Ascending aorta (tissue), 2 donors: ENCODE measurements around the gene PAF1. TPM values are rescaled to one million over a fixed set of nuclear protein-coding genes. Genes with fewer than 3 reads are reported as not detected.
A peak's percentile ranks its signal among the peaks of the same experiment; 100 is the strongest.

Experiments used
- DNase-seq, 2 donors: peaks; one replicate each; pipeline ENCODE4 v3.0.0-alpha.2; 2019; ENCODE audit warnings: low spot score in 2 of 2
- H3K27ac ChIP-seq, 2 donors: fragments of 200-600 bp; sonication (generic); one replicate each; pipeline ENCODE4 v1.5.1; 2016 to 2017; ENCODE audit warnings: mild to moderate bottlenecking in 1 of 2
- H3K27me3 ChIP-seq: fragments of 200-600 bp; sonication (generic); one replicate; pipeline ENCODE4 v1.5.1; 2017
- H3K36me3 ChIP-seq, 2 donors: fragments of 200-600 bp; sonication (generic); one replicate each; pipeline ENCODE4 v1.5.1; 2016
- H3K4me1 ChIP-seq, 2 donors: fragments of 200-600 bp; sonication (generic); one replicate each; pipeline ENCODE4 v1.5.1; 2016 to 2017; ENCODE audit warnings: mild to moderate bottlenecking in 1 of 2
- H3K4me3 ChIP-seq, 2 donors: fragments of 200-600 bp; sonication (generic); one replicate each; pipeline ENCODE4 v1.5.1; 2016 to 2017; ENCODE audit warnings: mild to moderate bottlenecking in 1 of 2
- H3K9me3 ChIP-seq, 2 donors: fragments of 200-600 bp; sonication (generic); one replicate each; pipeline ENCODE4 v1.5.1; 2016
- intact Hi-C: fragments of 100-400 bp; cut with DNase I; formaldehyde crosslinking; loops from one replicate; pipeline ENCODE4 v1.15.1; 2023
- total RNA-seq: library from RNA; depleted of rRNA; stranded (reverse); fragments of >200 nt; gene quantifications from one replicate; pipeline ENCODE4 v1.1.0, GENCODE V29; 2016
- TF ChIP-seq, protein P1 (sequence below), 3 experiments: fragments of 200-600 bp in 2 of 3; fragments of 450-650 bp in 1 of 3; sonication (generic) in 2 of 3; IDR thresholded peaks; one replicate each; pipeline ENCODE4 v1.5.1; 2016 to 2019; ENCODE audit warnings: antibody characterized with exemption in 3 of 3, mild to moderate bottlenecking in 1 of 3, moderate library complexity in 1 of 3

PAF1 gene
- total RNA-seq, 1 donor from 2014 or later = 12.7 TPM

DNA sequence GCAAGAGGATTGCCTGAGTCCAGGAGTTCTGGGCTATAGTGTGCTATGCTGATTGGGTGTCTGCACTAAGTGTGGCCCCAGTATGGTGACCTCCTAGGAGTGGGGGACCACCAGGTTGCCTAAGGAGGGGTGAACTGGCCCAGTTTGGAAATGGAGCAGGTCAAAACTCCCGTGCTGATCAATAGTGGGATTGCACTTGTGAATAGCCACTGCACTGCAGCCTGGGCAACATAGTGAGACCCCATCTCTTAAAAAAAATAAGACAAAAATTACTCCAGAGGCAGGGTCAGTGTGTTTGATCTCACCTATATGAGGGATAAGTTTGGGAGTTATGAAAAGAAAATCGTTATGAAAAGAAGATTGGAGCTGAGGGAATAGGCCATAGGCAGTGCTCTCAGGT, 21.7 kb downstream of the PAF1 start:
- H3K4me3 ChIP-seq = no peak overlapping the region
- intact Hi-C loops = no loop called here
- no peak for DNase-seq
- no peaks in the 10 kb centered on the region for H3K9me3 ChIP-seq
- peaks cover 22 to 51% of the 10 kb centered on the region in 2 donors for H3K36me3 ChIP-seq
- H3K27me3 ChIP-seq = no peaks in the 10 kb centered on the region
- peaks cover 15 to 21% of the 10 kb centered on the region in 2 donors for H3K4me1 ChIP-seq
- H3K27ac ChIP-seq = no peak overlapping the region
- TF ChIP-seq, protein P1, sequence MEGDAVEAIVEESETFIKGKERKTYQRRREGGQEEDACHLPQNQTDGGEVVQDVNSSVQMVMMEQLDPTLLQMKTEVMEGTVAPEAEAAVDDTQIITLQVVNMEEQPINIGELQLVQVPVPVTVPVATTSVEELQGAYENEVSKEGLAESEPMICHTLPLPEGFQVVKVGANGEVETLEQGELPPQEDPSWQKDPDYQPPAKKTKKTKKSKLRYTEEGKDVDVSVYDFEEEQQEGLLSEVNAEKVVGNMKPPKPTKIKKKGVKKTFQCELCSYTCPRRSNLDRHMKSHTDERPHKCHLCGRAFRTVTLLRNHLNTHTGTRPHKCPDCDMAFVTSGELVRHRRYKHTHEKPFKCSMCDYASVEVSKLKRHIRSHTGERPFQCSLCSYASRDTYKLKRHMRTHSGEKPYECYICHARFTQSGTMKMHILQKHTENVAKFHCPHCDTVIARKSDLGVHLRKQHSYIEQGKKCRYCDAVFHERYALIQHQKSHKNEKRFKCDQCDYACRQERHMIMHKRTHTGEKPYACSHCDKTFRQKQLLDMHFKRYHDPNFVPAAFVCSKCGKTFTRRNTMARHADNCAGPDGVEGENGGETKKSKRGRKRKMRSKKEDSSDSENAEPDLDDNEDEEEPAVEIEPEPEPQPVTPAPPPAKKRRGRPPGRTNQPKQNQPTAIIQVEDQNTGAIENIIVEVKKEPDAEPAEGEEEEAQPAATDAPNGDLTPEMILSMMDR (IDR thresholded peaks at IDR 0.05) = no peak

DNA sequence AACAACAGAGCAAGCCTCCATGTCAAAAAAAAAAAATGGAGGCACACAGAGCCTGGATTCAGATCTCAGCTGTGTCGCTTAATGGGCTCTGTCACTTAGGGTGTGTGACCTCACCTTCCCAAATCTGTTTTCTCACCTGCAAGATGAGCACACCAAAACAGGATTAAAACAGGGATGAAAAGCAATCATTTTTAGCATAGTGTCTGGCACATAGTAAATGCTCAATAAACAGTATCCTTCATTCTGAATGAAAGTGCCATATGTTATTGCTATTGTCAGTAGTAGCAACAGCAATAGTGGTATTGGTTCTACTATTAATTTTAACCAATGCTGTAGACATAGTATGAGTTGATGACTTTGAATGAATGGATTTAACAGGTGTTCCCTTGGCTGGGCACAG, 25.4 kb downstream of the PAF1 start:
- Histone ChIP-seq H3K27me3 (no peaks in the 10 kb centered on the region), H3K27ac (peak overlapping the region in 1 of 2 donors; percentile 8), H3K4me3 (no peak overlapping the region), H3K4me1 (no peaks in the 10 kb centered on the region), H3K36me3 (peaks cover 46 to 69% of the 10 kb centered on the region in 2 donors), H3K9me3 (no peaks in the 10 kb centered on the region)
- TF ChIP-seq, protein P1 (IDR thresholded peaks at IDR 0.05) = no peak
- intact Hi-C loops = no loop called here
- no peak for DNase-seq

DNA sequence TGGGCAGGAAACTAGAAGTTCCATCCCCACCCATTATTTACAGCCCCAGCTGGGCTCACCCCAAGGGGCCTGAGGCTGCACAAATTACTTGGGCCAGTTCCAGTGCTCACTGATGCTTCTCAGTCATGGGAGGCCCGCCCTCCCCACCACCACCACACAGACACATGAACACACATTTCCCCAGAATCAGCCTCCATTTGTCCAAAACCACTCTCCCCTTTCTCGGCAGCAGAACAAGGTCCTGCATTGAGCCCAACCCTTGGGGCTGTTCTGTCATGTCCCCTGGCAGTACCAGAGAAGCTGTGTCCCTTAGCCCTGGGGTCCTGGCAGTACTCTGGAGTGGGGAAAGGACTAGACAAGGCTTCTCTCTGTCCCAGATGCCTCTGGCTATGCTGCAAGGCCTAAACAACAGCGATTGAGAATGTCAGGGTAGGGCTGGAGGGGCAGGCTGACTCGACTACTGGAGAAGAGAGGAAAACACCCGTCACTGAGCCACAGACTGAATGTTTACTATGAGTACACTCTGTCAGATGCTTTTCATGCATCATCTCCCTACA, 26.9 kb downstream of the PAF1 start:
- no peaks in the 10 kb centered on the region for H3K4me1 ChIP-seq
- no peaks in the 10 kb centered on the region for H3K9me3 ChIP-seq
- TF ChIP-seq, protein P1 (IDR thresholded peaks at IDR 0.05) = no peak
- no peak overlapping the region for H3K4me3 ChIP-seq
- no peaks in the 10 kb centered on the region for H3K27me3 ChIP-seq
- DNase-seq = no peak
- intact Hi-C loops = no loop called here
- peaks cover 48 to 69% of the 10 kb centered on the region in 2 donors for H3K36me3 ChIP-seq
- peak overlapping the region; percentile 30 to 57 for H3K27ac ChIP-seq

DNA sequence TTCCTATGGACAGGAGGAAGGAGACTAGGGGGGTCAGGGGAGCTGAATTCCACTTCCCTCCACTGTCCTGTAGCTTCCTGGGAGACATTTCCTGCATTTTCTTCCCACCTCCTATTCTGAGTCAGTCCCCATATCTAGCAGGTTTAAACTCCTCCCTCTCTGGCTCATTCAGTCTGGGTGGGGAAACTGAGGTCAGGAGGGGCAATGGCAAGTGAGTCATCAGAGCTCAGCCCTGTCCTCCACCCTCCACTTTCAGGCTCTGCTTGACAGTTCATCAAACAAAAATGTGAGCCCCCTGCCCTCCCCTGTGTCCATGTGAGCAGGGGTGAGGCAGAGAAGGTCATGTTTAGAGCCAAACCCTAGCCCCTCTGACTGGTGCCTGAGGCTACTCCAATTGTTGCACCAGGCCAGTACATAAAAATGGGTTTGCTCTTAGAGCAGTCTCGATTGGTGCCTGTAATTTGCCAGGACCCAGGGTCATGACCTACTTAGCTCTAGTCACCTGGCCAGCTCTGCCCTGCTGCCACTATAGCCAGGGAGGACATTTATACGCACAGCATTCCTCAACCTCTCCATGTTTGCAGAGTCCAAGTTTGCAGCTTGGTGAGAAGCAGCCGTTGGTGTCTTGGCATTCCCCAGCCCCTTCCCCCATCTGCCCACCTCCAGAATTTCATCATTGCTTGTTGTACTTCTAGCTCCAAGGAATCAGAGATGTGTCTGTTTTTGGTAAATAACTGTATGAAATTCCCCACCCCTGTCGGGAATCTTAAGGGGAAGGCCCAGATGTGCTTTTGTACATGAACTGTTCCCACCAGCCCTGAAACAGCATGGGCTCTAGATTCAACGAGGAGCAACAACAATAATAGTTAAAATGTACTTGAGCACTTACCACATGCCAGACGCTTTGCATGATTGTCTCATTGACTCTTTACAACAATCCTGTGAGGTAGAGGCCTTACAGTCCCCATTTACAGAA, 27.9 kb downstream of the PAF1 start:
- H3K27me3 ChIP-seq = no peaks in the 10 kb centered on the region
- H3K4me1 ChIP-seq = no peaks in the 10 kb centered on the region
- H3K36me3 ChIP-seq = peaks cover 58 to 69% of the 10 kb centered on the region in 2 donors
- TF ChIP-seq, protein P1 (IDR thresholded peaks at IDR 0.05) = no peak
- no peaks in the 10 kb centered on the region for H3K9me3 ChIP-seq
- no peak for DNase-seq
- intact Hi-C loops = no loop called here
- H3K27ac ChIP-seq = peak overlapping the region; percentile 57
- H3K4me3 ChIP-seq = no peak overlapping the region

DNA sequence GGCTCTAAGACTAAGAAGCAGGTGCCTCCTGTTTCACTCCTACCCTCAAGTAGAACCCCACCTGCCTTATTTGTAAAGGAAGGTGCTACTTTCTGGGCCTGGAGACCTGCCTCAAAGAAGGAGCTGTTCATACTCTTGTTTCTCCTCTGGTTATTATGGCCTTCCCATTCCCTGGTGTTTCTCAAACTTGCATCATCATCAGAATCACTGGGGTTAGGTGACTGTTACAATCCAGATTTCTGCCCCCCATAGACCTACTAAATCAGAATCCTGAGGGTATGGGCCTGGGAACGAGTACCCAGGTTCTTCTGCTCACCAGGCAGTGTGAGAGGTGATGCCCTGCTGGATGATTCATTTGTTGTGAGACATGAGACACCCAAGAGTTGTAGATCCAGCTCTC, 30.3 kb downstream of the PAF1 start:
- intact Hi-C loops = no loop called here
- Histone ChIP-seq H3K4me3 (no peak overlapping the region), H3K27ac (no peak overlapping the region), H3K36me3 (peaks cover 76 to 78% of the 10 kb centered on the region in 2 donors), H3K4me1 (no peaks in the 10 kb centered on the region), H3K27me3 (no peaks in the 10 kb centered on the region), H3K9me3 (no peaks in the 10 kb centered on the region)
- DNase-seq = no peak
- TF ChIP-seq, protein P1 (IDR thresholded peaks at IDR 0.05) = no peak
